GM20431 (cell line): ENCODE data around the gene PCIF1.
"Not testable (repeated sequence)": the region's sequence is repeated elsewhere in the genome, so short reads cannot be mapped to it uniquely, and the experiment has no call there.

Source experiments
- in situ Hi-C: fragments of 300-500 bp; cut with MseI, MboI; formaldehyde crosslinking; loops from one replicate; pipeline ENCODE4 v1.15.0; 2020; ENCODE audit warnings: low sequenced_read_pairs; ENCODE audit not compliant: unreplicated experiment

PCIF1 gene

GRCh38 chr20:45944965-45945677 lies 10.6 kb downstream of the PCIF1 start:
- in situ Hi-C loops = no loop called here

GRCh38 chr20:45945678-45946148 lies 11.2 kb downstream of the PCIF1 start:
- in situ Hi-C loops = no loop called here

- in situ Hi-C loops = no loop called here
These were observed 11.9 kb downstream of the PCIF1 start for GRCh38 chr20:45946149-45946970.

- in situ Hi-C loops = no loop called here
These were observed 12.8 kb downstream of the PCIF1 start for GRCh38 chr20:45947110-45947866.

- in situ Hi-C loops = no loop called here
These were observed 13.8 kb downstream of the PCIF1 start for GRCh38 chr20:45948261-45948733.

- in situ Hi-C loops = no loop called here
These were observed 14.5 kb downstream of the PCIF1 start for GRCh38 chr20:45948742-45949541.

GRCh38 chr20:45949542-45950329 lies 15.3 kb downstream of the PCIF1 start:
- in situ Hi-C loops = no loop called here

GRCh38 chr20:45950330-45950646 lies 15.8 kb downstream of the PCIF1 start:
- in situ Hi-C loops = no loop called here

- in situ Hi-C loops = no loop called here
These were observed 17.7 kb downstream of the PCIF1 start for GRCh38 chr20:45951925-45952834.

- in situ Hi-C loops = no loop called here
These were observed 18.4 kb downstream of the PCIF1 start for GRCh38 chr20:45952861-45953260.

- in situ Hi-C loops = no loop called here
These were observed 19.2 kb downstream of the PCIF1 start for GRCh38 chr20:45953672-45954071.

GRCh38 chr20:45956326-45956725 lies 21.8 kb downstream of the PCIF1 start:
- in situ Hi-C loops = not testable (repeated sequence)

- in situ Hi-C loops = no loop called here
These were observed 22.8 kb downstream of the PCIF1 start for GRCh38 chr20:45957021-45957941.

GRCh38 chr20:45958593-45958992 lies 24.1 kb downstream of the PCIF1 start:
- in situ Hi-C loops = no loop called here

- in situ Hi-C loops = no loop called here
These were observed 24.6 kb downstream of the PCIF1 start for GRCh38 chr20:45959126-45959525.

- in situ Hi-C loops = no loop called here
These were observed 25.6 kb downstream of the PCIF1 start for GRCh38 chr20:45959956-45960630.
